HG02852 (cell line): ENCODE measurements around the gene MOB3C.

Source experiments
- ATAC-seq: cut with Tn5 transposase; IDR thresholded peaks from one replicate; pipeline ENCODE4 v1.9.1; 2021; ENCODE audit warnings: mild to moderate bottlenecking, moderate library complexity; ENCODE audit not compliant: unreplicated experiment

The MOB3C gene

GRCh38 chr1:46639547-46639946, 22.9 kb upstream of the MOB3C start:
- no peak for ATAC-seq

- no peak for ATAC-seq
These were observed 22.3 kb upstream of the MOB3C start for GRCh38 chr1:46638921-46639320.

- no peak for ATAC-seq
These were observed 21.0 kb upstream of the MOB3C start for GRCh38 chr1:46637444-46638083.

- ATAC-seq, result no peak
These were observed 18.6 kb upstream of the MOB3C start for GRCh38 chr1:46635205-46635604.

GRCh38 chr1:46630719-46631118, 14.1 kb upstream of the MOB3C start:
- ATAC-seq, result no peak

- no peak for ATAC-seq
These were observed 7.4 kb upstream of the MOB3C start for GRCh38 chr1:46623743-46624644.

- ATAC-seq, result no peak
These were observed 5.7 kb upstream of the MOB3C start for GRCh38 chr1:46622344-46622743.

- ATAC-seq, result no peak
These were observed 5.3 kb upstream of the MOB3C start for GRCh38 chr1:46621930-46622329.

GRCh38 chr1:46619656-46620258, 3.1 kb upstream of the MOB3C start:
- ATAC-seq, result no peak

- ATAC-seq, result no peak
These were observed 2.3 kb upstream of the MOB3C start for GRCh38 chr1:46618754-46619415.

- no peak for ATAC-seq
These were observed 1.2 kb upstream of the MOB3C start for GRCh38 chr1:46617833-46618232.

GRCh38 chr1:46617108-46617800, 643 bp upstream of the MOB3C start:
- peak; percentile 19 for ATAC-seq

- no peak for ATAC-seq
These were observed 876 bp downstream of the MOB3C start for GRCh38 chr1:46615735-46616134.

- ATAC-seq, result no peak
These were observed 1.5 kb downstream of the MOB3C start for GRCh38 chr1:46615088-46615487.

- ATAC-seq, result no peak
These were observed 2.0 kb downstream of the MOB3C start for GRCh38 chr1:46614604-46614984.

- ATAC-seq, result peak; percentile 46
These were observed 2.7 kb downstream of the MOB3C start for GRCh38 chr1:46613661-46614603.

GRCh38 chr1:46612937-46613660, 3.5 kb downstream of the MOB3C start:
- no peak for ATAC-seq

GRCh38 chr1:46611691-46612221, 4.9 kb downstream of the MOB3C start:
- ATAC-seq, result no peak
